ENCODE measurements around the gene CCDC38.

Gene CCDC38

GRCh38 chr12:95980437-95980836 is 38.0 kb upstream of the CCDC38 start:
- no peak for TF ChIP-seq CTCF (IDR thresholded peaks at IDR 0.05)

GRCh38 chr12:95978774-95979173 is 36.4 kb upstream of the CCDC38 start:
- TF ChIP-seq CTCF (IDR thresholded peaks at IDR 0.05): no peak

- no peak for TF ChIP-seq CTCF (IDR thresholded peaks at IDR 0.05)
Measured at GRCh38 chr12:95978351-95978750, 35.9 kb upstream of the CCDC38 start.

GRCh38 chr12:95977764-95978305 is 35.4 kb upstream of the CCDC38 start:
- no peak for TF ChIP-seq CTCF (IDR thresholded peaks at IDR 0.05)

GRCh38 chr12:95976416-95976832 is 34.0 kb upstream of the CCDC38 start:
- TF ChIP-seq CTCF (IDR thresholded peaks at IDR 0.05): no peak

- TF ChIP-seq CTCF (IDR thresholded peaks at IDR 0.05): no peak
Measured at GRCh38 chr12:95975491-95975890, 33.1 kb upstream of the CCDC38 start.

- no peak for TF ChIP-seq CTCF (IDR thresholded peaks at IDR 0.05)
Measured at GRCh38 chr12:95974358-95974757, 31.9 kb upstream of the CCDC38 start.

GRCh38 chr12:95972832-95973456 is 30.5 kb upstream of the CCDC38 start:
- no peak for TF ChIP-seq CTCF (IDR thresholded peaks at IDR 0.05)

All from LNCAP (cell line).